Loucy (cell line): ENCODE measurements around the gene GON4L.

Source experiments
- CTCF ChIP-seq: fragments of 200-600 bp; sonication (generic); conservative IDR thresholded peaks from 2 replicates; pipeline ENCODE4 v1.5.1; 2014; ENCODE audit warnings: mild to moderate bottlenecking, antibody characterized with exemption, low read length
- EZH2phosphoT487 ChIP-seq: fragments of 200-600 bp; IDR thresholded peaks from 2 replicates; pipeline ENCODE4 v1.6.1; 2018; ENCODE audit warnings: antibody characterized with exemption, mild to moderate bottlenecking, moderate library complexity, borderline replicate concordance

DNA sequence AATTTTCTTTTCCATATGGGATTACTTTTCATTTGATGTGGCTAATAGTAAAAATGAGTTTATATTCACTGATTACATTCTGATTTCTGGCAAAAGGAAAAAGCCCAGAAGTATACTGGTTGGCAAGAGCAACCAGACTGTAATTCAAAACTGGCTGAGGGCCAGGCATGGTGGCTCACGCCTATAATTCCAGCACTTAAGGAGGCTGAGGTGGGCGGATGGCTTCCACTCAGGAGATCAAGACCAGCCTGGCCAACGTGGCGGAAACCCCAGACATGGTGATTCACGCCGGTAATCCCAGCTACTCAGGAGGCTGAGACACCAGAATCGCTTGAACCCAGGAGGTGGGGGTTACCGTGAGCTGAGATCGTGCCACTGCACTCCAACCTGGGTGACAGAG, 16.8 kb upstream of the GON4L start:
- TF ChIP-seq CTCF (no peak), EZH2phosphoT487 (no peak)
